Heart right ventricle (tissue), 16 donors: Measurements from ENCODE around the gene LCN1. TPM values are rescaled to one million over a fixed set of nuclear protein-coding genes. Genes with fewer than 3 reads are reported as not detected.

ENCODE experiments used
- ATAC-seq, 8 donors: fragments of 200-7000 bp; cut with Tn5 transposase; one replicate each; pipeline ENCODE4 v1.9.1; 2020; ENCODE audit warnings: mild to moderate bottlenecking in 8 of 8, moderate library complexity in 8 of 8, moderate number of reproducible peaks in 1 of 8
- DNase-seq, 2 donors: peaks; one replicate each; pipeline ENCODE4 v3.0.0-alpha.2; 2020
- H3K27ac ChIP-seq, 10 donors: fragments of 200-600 bp; sonication (generic) in 2 of 10; one replicate each; pipeline versions ENCODE4 v1.5.0 to v1.8.0; 2020 to 2022; ENCODE audit warnings: mild to moderate bottlenecking in 3 of 10
- H3K27me3 ChIP-seq, 7 donors: fragments of 200-600 bp; one replicate each; pipeline ENCODE4 v1.8.0; 2021 to 2022; ENCODE audit warnings: mild to moderate bottlenecking in 2 of 7
- H3K36me3 ChIP-seq, 9 donors: fragments of 200-600 bp; sonication (generic) in 1 of 9; one replicate each; pipeline versions ENCODE4 v1.5.0 to v1.8.0; 2020 to 2022; ENCODE audit warnings: mild to moderate bottlenecking in 2 of 9
- H3K4me1 ChIP-seq, 9 donors: fragments of 200-600 bp; sonication (generic) in 1 of 9; one replicate each; pipeline versions ENCODE4 v1.5.0 to v1.8.0; 2020 to 2022; ENCODE audit warnings: mild to moderate bottlenecking in 4 of 9
- H3K4me3 ChIP-seq, 10 donors: fragments of 200-600 bp; sonication (generic) in 2 of 10; one replicate each; pipeline versions ENCODE4 v1.5.0 to v1.8.0; 2020 to 2022; ENCODE audit warnings: mild to moderate bottlenecking in 7 of 10, moderate library complexity in 2 of 10
- H3K9me3 ChIP-seq, 11 donors: fragments of 200-600 bp in 10 of 11; sonication (generic) in 2 of 11; one replicate each; pipeline versions ENCODE4 v1.5.0 to v1.8.0; 2013 to 2022; ENCODE audit warnings: mild to moderate bottlenecking in 2 of 11, control low read depth in 1 of 11, moderate library complexity in 1 of 11
- WGBS, 2 donors: extraction: QIAGEN DNeasy Blood & Tissue Kit; methylation state at CpG; one replicate each; pipeline ENCODE4 v1.1.7; 2013; ENCODE audit warnings: inconsistent platforms in 1 of 2; 5-methylcytosine and 5-hydroxymethylcytosine counted together
- intact Hi-C, 10 donors: fragments of 100-400 bp; cut with DNase I; formaldehyde crosslinking; loops; one replicate each; pipeline versions ENCODE4 v1.11.1 to v1.14.2; 2022
- polyA plus RNA-seq, 2 donors: library from polyadenylated mRNA; stranded (reverse); fragments of 200-250 nt; gene quantifications; one replicate each; pipeline ENCODE4 v1.2.3, GENCODE V29; 2013
- total RNA-seq, 10 donors: library from RNA; stranded (reverse); fragmentation: NEBNext Ultra II Directional in 3 of 10; extraction: Animal tissue kit (Norgen Biotek cat#: 25700) in 3 of 10; gene quantifications; one replicate each; pipeline versions ENCODE4 v1.2.1 to v1.2.4, GENCODE V29; 2021 to 2023
- TF ChIP-seq, protein P1 (sequence below), 9 donors: fragments of 200-600 bp; sonication (generic) in 2 of 9; IDR thresholded peaks; one replicate each; pipeline versions ENCODE4 v1.5.0 to v1.8.0; 2021 to 2022; ENCODE audit warnings: antibody characterized with exemption in 9 of 9, mild to moderate bottlenecking in 5 of 9, moderate library complexity in 1 of 9
- donor health status: Arrhythmogenic right ventricular cardiomyopathy.
- donor health status: ischemic (EF 13 %, LVEDD 7.1; RV severe dilation, severe dysfunction).
- donor health status: healthy with polysubstance abuse.
- donor health status: DM: no; HTN: yes; CAD: no.
- donor health status: DM: no; HTN: no; CAD: no.
- donor health status: ischemic (EF 25% LVEDD 6.9; RV normal size, moderate dysfunction).
- donor health status: ischemic (EF 25% LVEDD 5.7; RV mildly dilated, moderate dysfunction).
- donor health status: healthy.
- donor health status: DM: yes; HTN: yes; CAD: no.
- donor health status: Ischemic cardiomyopathy.
- donor health status: ischemic (EF 35%, LVEDD 5.7; RV mildly dilated, moderate dysfunction).
- donor health status: nonischemic (EF 11% LVEDD 7.7; RV severe dilation, severe dysfunction).
- donor health status: DM: yes; HTN: yes; CAD: no.
- donor health status: PGD.
- donor health status: ischemic (EF 29% LVEDD 5.4; RV normal size, mild dysfunction).
- donor health status: nonischemic (EF 23%, LVEDD 6.1; RV moderate dilation, normal function).

LCN1 gene
- total and polyA plus RNA-seq, 12 donors = 0.13 to 0.76 (median 0.32) TPM; not detected in 9

DNA sequence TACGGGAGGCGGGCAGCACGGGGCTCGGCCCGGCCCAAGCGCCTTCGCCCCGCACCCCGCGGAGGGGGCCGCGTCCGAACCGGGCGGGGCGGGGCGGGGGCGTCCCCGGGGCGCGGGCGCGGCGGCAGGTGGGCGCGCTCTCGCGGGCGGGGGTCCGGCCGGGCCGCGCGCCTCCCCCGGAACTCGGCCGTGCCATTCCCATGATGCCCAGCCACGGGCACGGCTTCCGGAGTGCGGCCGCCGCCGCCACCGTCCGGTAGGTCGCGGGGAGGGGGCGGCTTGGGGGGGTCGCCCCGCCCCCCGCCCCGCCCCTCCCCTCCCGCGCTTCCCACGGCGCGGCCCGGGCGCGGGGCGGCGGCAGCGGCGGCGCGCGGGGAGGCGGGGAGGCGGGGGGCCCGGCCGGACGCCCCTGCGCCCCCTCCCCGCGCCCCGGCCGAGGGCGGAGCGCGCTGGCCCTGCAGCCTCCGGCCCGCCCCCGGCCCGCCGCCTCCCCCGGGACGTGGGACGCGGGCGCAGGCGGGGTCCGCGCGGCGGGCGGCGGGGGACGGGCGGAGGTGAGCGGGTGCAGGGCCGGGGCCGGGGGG, 41.7 kb upstream of the LCN1 start, which contains the start of gene PPP1R26:
TSS of gene PPP1R26 (plus strand) at position 314 of the 584 bp plus-strand sequence. CDS start 4,729 bp downstream, outside the sequence.
- TF ChIP-seq, protein P1, sequence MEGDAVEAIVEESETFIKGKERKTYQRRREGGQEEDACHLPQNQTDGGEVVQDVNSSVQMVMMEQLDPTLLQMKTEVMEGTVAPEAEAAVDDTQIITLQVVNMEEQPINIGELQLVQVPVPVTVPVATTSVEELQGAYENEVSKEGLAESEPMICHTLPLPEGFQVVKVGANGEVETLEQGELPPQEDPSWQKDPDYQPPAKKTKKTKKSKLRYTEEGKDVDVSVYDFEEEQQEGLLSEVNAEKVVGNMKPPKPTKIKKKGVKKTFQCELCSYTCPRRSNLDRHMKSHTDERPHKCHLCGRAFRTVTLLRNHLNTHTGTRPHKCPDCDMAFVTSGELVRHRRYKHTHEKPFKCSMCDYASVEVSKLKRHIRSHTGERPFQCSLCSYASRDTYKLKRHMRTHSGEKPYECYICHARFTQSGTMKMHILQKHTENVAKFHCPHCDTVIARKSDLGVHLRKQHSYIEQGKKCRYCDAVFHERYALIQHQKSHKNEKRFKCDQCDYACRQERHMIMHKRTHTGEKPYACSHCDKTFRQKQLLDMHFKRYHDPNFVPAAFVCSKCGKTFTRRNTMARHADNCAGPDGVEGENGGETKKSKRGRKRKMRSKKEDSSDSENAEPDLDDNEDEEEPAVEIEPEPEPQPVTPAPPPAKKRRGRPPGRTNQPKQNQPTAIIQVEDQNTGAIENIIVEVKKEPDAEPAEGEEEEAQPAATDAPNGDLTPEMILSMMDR (IDR thresholded peaks at IDR 0.05) = no peak
- peak within 1 kb of the TSS; percentile 48 to 90 (median 78) for H3K27ac ChIP-seq
- 1 to 2% methylated on average over 20 to 90 of the region's 103 CpGs for WGBS, 2 donors
- H3K4me1 ChIP-seq = peaks cover 5 to 29% (median 15%) of the 10 kb centered on the region in 9 donors
- H3K36me3 ChIP-seq = peaks cover 0 to 17% (median 7%) of the 10 kb centered on the region in 9 donors
- ATAC-seq (peak in 6 of 8 donors; percentile 22 to 68 (median 52)), DNase-seq (peak; percentile 34 to 49)
- peaks cover 0 to 25% (median 0%) of the 10 kb centered on the region in 7 donors for H3K27me3 ChIP-seq
- intact Hi-C loops = no loop called here
- H3K4me3 ChIP-seq = peak within 1 kb of the TSS; percentile 71 to 100 (median 87)
- H3K9me3 ChIP-seq = no peaks in the 10 kb centered on the region

DNA sequence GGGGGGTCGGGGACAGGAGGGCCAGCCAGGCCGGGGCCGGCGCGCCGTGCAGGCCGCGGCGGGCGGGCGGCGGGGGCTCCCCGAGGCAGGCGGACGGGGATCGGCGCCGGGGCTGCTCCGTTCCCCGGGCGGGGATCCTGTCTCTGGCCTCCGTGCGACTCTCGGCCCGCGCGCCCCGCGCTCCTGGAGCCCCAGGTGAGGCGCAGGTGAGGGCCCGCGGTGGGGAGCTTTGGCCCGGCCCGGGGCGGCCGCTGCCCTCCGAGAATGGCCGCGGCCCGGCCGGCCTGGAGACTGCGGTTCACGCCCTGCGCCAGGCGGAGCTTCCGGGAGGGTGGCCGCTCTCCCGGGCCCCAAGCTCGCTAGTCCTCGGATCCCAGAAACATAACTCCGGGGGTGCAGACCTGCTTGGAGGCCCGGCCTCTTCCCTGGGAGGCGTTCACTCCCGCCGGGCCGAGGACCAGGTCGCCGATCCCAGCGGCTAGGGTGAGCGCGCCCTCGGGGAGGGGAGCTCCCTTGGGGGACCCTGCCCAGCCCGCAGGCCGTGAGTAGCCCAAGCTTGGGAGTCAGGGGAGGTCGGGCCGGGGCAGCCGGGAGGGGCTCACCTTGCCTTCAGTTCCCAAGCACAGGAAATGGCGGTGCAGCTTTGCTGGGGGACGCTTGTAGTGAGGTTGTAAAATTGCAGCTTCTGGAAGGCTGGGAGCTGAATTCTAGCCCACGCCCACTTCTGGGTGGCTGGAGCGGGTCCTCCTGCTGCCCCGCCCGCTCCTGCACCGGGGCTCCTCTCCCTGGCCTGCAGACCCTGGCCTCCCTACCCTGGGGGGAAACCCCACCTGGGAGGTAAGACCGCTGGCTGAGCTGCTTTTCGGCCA, 40.9 kb upstream of the LCN1 start:
- H3K4me1 ChIP-seq = peaks cover 5 to 29% (median 15%) of the 10 kb centered on the region in 9 donors
- intact Hi-C loops = no loop called here
- 1% methylated on average over 56 to 76 of the region's 76 CpGs for WGBS, 2 donors
- TF ChIP-seq, protein P1 (IDR thresholded peaks at IDR 0.05) = no peak
- peaks cover 0 to 25% (median 14%) of the 10 kb centered on the region in 9 donors for H3K36me3 ChIP-seq
- DNase-seq (peak in 1 of 2 donors; percentile 45), ATAC-seq (peak; percentile 53 to 76 (median 64))
- H3K27me3 ChIP-seq = peaks cover 0 to 25% (median 0%) of the 10 kb centered on the region in 7 donors
- peak overlapping the region; percentile 70 to 100 (median 87) for H3K4me3 ChIP-seq
- H3K27ac ChIP-seq = peak overlapping the region in 9 of 10 donors; percentile 49 to 80 (median 72)
- H3K9me3 ChIP-seq = no peaks in the 10 kb centered on the region

DNA sequence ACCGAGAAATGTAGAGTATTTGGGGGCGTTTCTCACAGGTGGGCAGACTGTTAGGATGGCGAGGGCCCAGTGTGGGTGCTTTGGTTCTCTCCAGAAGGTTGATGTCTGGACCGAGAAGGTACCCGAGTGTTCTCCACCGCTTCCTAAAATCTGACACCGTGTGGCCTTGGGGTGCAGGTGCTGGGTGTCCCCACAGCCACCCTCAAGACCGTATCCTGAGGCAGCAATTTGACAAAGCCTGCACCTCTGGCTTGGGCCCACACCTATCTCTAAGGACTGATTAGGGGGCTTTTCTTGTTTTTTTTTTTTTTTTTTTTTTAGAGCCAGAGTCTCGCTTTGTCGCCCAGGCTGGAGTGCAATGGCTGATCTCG, 40.3 kb upstream of the LCN1 start:
- WGBS, 2 donors = 43 to 52% methylated on average over 11 of the region's 11 CpGs
- intact Hi-C loops = no loop called here
- H3K36me3 ChIP-seq = peaks cover 0 to 31% (median 20%) of the 10 kb centered on the region in 9 donors
- H3K9me3 ChIP-seq = no peaks in the 10 kb centered on the region
- peaks cover 0 to 25% (median 0%) of the 10 kb centered on the region in 7 donors for H3K27me3 ChIP-seq
- DNase-seq (no peak), ATAC-seq (no peak)
- H3K4me3 ChIP-seq = peak overlapping the region; percentile 70 to 100 (median 87)
- peak overlapping the region in 2 of 10 donors; percentile 70 to 80 for H3K27ac ChIP-seq
- TF ChIP-seq, protein P1 (IDR thresholded peaks at IDR 0.05) = no peak
- H3K4me1 ChIP-seq = peaks cover 5 to 29% (median 15%) of the 10 kb centered on the region in 9 donors

DNA sequence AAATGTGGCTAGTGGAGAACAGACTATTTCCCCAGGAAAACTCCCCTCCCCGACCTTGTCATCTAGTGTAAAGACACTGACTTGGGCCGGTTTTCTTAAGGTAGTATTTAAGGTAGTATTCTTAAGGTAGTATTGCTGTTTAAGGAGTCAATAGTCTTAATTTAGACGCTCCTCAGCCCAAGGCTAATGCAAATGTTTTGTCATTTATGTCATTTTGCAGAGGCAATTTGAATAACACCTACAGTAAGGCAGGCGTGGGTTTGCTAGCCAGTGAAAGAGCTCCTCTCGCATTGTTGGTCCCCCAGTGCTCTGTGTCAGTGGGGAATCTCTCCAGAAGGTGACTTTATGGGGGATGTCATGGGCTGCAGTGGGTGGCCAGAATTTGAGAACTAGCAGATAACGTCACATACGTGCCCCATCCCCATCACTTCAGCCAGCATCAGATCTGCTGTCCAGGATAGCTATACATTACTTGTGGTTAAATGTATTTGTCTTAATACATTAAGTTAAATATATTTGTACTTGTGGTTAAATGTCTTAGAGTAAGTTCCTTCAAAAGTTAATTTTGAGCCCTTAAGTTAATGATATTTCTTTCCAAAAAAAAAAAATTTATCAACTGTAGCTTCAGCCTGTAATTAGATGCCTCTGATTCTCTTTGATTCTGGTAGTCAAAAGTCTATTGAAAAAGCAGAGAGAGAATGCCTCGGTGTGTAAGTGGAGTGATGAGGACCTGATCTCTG, 39.1 kb upstream of the LCN1 start:
- intact Hi-C loops = no loop called here
- H3K27me3 ChIP-seq = peaks cover 0 to 25% (median 0%) of the 10 kb centered on the region in 7 donors
- WGBS, 2 donors = 75 to 77% methylated on average over 8 of the region's 8 CpGs
- DNase-seq = no peak
- peaks cover 5 to 29% (median 15%) of the 10 kb centered on the region in 9 donors for H3K4me1 ChIP-seq
- H3K36me3 ChIP-seq = peaks cover 0 to 44% (median 21%) of the 10 kb centered on the region in 9 donors
- no peaks in the 10 kb centered on the region for H3K9me3 ChIP-seq
- H3K4me3 ChIP-seq = no peak overlapping the region
- TF ChIP-seq, protein P1 (IDR thresholded peaks at IDR 0.05) = no peak
- no peak for ATAC-seq
- no peak overlapping the region for H3K27ac ChIP-seq
